ENCODE data around the gene ZNF497. TPM values are rescaled to one million over a fixed set of nuclear protein-coding genes. Genes with fewer than 3 reads are reported as not detected.

Gene ZNF497
- total and polyA plus RNA-seq, 9 of the 15 experiments (the other 6 are each of a cell fraction or from before 2014, with no cell fraction given) = 0.06 to 0.98 (median 0.44) TPM; not detected in 1

GRCh38 chr19:58399903-58400302, 37.4 kb upstream of the ZNF497 start:
- DNase-seq (ENCODE audit: extremely low read depth in 1 of 4, low spot score in 3 of 4) (no peak), FAIRE-seq (no peak), ATAC-seq (no peak)
- ChIA-PET POLR2A (interaction anchor here (1.0 to 1.6 kb wide), 3 partner anchors 8 to 12 kb away, joined by 5 to 8 read pairs (median 6); partner anchors contain the start of gene ZNF584), CTCF (ENCODE audit: low intra/inter-chr PET ratio) (no interaction called here)
- H3K27ac ChIP-seq (ENCODE audit: extremely low read depth, low read depth, low read length) = no peak overlapping the region
- no peaks in the 10 kb centered on the region for H3K27me3 ChIP-seq (ENCODE audit: control insufficient read depth in 2 of 2, insufficient read depth in 2 of 2, low read length in 2 of 2)
- in situ Hi-C loops (cut with MboI) = no loop called here
- peaks cover 8% of the 10 kb centered on the region for H3K36me3 ChIP-seq (ENCODE audit: control insufficient read depth, insufficient read depth, low read length)
- WGBS (ENCODE audit: insufficient coverage, low coverage, missing lambda C conversion rate) = no CpG with 5 or more reads among the region's 3 CpGs
- no peak overlapping the region for H3K4me3 ChIP-seq
- H3K9me3 ChIP-seq (replicated peaks; ENCODE audit: control insufficient read depth, insufficient read depth, low read depth, low read length) = no peaks in the 10 kb centered on the region
- H3K4me1 ChIP-seq (replicated peaks in 1 of 2; ENCODE audit: control insufficient read depth in 2 of 2, insufficient read depth in 2 of 2, low read length in 2 of 2) = peaks cover 26 to 68% of the 10 kb centered on the region in 2 experiments
- intact Hi-C loops (cut with micrococcal nuclease) = loop anchor here (2.0 to 10.0 kb wide), 2 partner anchors 175 to 217 kb away; partner anchors contain the start of genes ZNF274 and ZNF544
- H2AFZ ChIP-seq (ENCODE audit: low read depth, low read length) = no peak overlapping the region
- peaks cover 24% of the 10 kb centered on the region for H3K79me2 ChIP-seq (ENCODE audit: control insufficient read depth, insufficient read depth, low read length)
- no TSS peak for BruUV-seq (replicated peaks)
- H3K9me1 ChIP-seq (ENCODE audit: control insufficient read depth, insufficient read depth, low read length) = no peaks in the 10 kb centered on the region
- H3K9ac ChIP-seq (ENCODE audit: insufficient read depth in 1 of 2, low read depth in 2 of 2, low read length in 2 of 2) = peak overlapping the region in 1 of 2 experiments; percentile 86; a peak in 2 of 4 replicates
- H4K20me1 ChIP-seq (replicated peaks; ENCODE audit: control insufficient read depth, insufficient read depth, low read length) = no peaks in the 10 kb centered on the region
- peak overlapping the region; percentile 85; the same call in 1 of the 2 replicates for H3K4me2 ChIP-seq (ENCODE audit: insufficient read depth, low read length)
- TF ChIP-seq ZNF778 (CRISPR knock-in tag; IDR thresholded peaks at IDR 0.05) (no peak), GTF2B (IDR thresholded peaks at IDR 0.05; ENCODE audit: extremely low read depth, insufficient read length) (no peak), ZFP36 (IDR thresholded peaks at IDR 0.05; ENCODE audit: low read depth, low read length, partially characterized antibody) (peak; percentile 80)

GRCh38 chr19:58398545-58398944, 36.0 kb upstream of the ZNF497 start:
- ATAC-seq (no peak), DNase-seq (ENCODE audit: extremely low read depth in 1 of 4, low spot score in 3 of 4) (peak in 1 of 4 experiments; percentile 2), FAIRE-seq (no peak)
- in situ Hi-C loops (cut with MboI) = no loop called here
- ChIA-PET POLR2A (interaction anchor here (0.6 to 1.8 kb wide), 3 partner anchors 11 to 215 kb away, joined by 3 to 8 read pairs (median 3); no protein-coding TSS in a partner anchor), CTCF (ENCODE audit: low intra/inter-chr PET ratio) (no interaction called here)
- Histone ChIP-seq H3K36me3 (ENCODE audit: control insufficient read depth, insufficient read depth, low read length) (peaks cover 22% of the 10 kb centered on the region), H3K9ac (ENCODE audit: insufficient read depth in 1 of 2, low read depth in 2 of 2, low read length in 2 of 2) (peak overlapping the region in 1 of 2 experiments; percentile 82; a peak in 2 of 4 replicates), H3K9me3 (replicated peaks; ENCODE audit: control insufficient read depth, insufficient read depth, low read depth, low read length) (no peaks in the 10 kb centered on the region), H3K4me1 (replicated peaks in 1 of 2; ENCODE audit: control insufficient read depth in 2 of 2, insufficient read depth in 2 of 2, low read length in 2 of 2) (peaks cover 24 to 73% of the 10 kb centered on the region in 2 experiments), H4K20me1 (replicated peaks; ENCODE audit: control insufficient read depth, insufficient read depth, low read length) (peaks cover 9% of the 10 kb centered on the region; the same call in 1 of the 2 replicates), H3K27me3 (ENCODE audit: control insufficient read depth in 2 of 2, insufficient read depth in 2 of 2, low read length in 2 of 2) (no peaks in the 10 kb centered on the region), H3K27ac (ENCODE audit: extremely low read depth, low read depth, low read length) (no peak overlapping the region), H3K9me1 (ENCODE audit: control insufficient read depth, insufficient read depth, low read length) (no peaks in the 10 kb centered on the region), H2AFZ (ENCODE audit: low read depth, low read length) (no peak overlapping the region), H3K4me3 (no peak overlapping the region), H3K79me2 (ENCODE audit: control insufficient read depth, insufficient read depth, low read length) (peaks cover 24% of the 10 kb centered on the region), H3K4me2 (ENCODE audit: insufficient read depth, low read length) (no peak overlapping the region)
- WGBS (ENCODE audit: insufficient coverage, low coverage, missing lambda C conversion rate) = 87% methylated on average over 6 of the region's 6 CpGs
- no TSS peak for BruUV-seq (replicated peaks)
- intact Hi-C loops (cut with micrococcal nuclease) = no loop called here
- TF ChIP-seq CREB3 (tag; conservative IDR thresholded peaks at IDR 0.05; ENCODE audit: low read depth) = no peak
- TF ChIP-seq MNT (conservative IDR thresholded peaks at IDR 0.05) = no peak
- no peak for TF ChIP-seq THRAP3 (IDR thresholded peaks at IDR 0.05; ENCODE audit: borderline replicate concordance)
- TF ChIP-seq FOXP1 (CRISPR knock-in tag; IDR thresholded peaks at IDR 0.05) = no peak
- TF ChIP-seq PTRF (tag; IDR thresholded peaks at IDR 0.05) = no peak

Data from K562 (cell line).